Endometrial microvascular endothelial cells (primary cell): ENCODE results near the gene ZBTB22. TPM values are rescaled to one million over a fixed set of nuclear protein-coding genes. Genes with fewer than 3 reads are reported as not detected.

Experiments used
- in situ Hi-C: cut with HindIII; loops from 2 replicates; pipeline ENCODE4 v1.10.0; 2017; ENCODE audit warnings: low sequenced_read_pairs, low pct_unique_long_range_greater_than_20kb; ENCODE audit errors: inconsistent ontology term
- total RNA-seq: library from RNA; depleted of rRNA; stranded (reverse); fragments of >200 nt; gene quantifications from one replicate; pipeline ENCODE4 v1.2.3, GENCODE V29; 2015; ENCODE audit errors: inconsistent ontology term

The ZBTB22 gene
- total RNA-seq, 1 donor from 2014 or later: 29.3 TPM

- in situ Hi-C loops: no loop called here
These were observed 5.0 kb downstream of the ZBTB22 start for GRCh38 chr6:33312361-33313104.

GRCh38 chr6:33306356-33306755, 11.2 kb downstream of the ZBTB22 start:
- in situ Hi-C loops: no loop called here

DNA sequence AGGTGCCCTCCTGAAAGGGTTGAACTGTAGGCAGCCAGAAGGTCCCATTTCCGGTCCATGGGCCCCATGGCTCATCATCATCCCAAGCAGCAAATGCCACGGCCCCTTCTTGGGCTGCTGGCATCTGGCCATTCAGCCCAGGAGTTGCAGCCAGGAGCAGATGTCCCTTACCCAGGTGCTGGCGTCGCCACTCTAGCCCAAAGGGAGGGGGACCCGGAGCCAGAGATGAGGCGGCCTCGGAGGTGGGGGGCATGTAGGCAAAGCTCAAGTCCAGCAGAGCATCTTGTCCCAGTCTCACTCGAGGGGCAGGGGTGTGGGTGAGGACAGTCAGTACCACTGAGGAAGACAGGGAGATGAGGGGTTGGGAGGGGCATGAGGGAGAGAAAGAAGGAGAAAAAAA, 12.5 kb downstream of the ZBTB22 start:
- in situ Hi-C loops: no loop called here

- in situ Hi-C loops: no loop called here
These were observed 13.3 kb downstream of the ZBTB22 start for GRCh38 chr6:33304216-33304615.

GRCh38 chr6:33301877-33302276, 15.7 kb downstream of the ZBTB22 start:
- in situ Hi-C loops: no loop called here

- in situ Hi-C loops: no loop called here
These were observed 18.2 kb downstream of the ZBTB22 start for GRCh38 chr6:33299237-33299944.

DNA sequence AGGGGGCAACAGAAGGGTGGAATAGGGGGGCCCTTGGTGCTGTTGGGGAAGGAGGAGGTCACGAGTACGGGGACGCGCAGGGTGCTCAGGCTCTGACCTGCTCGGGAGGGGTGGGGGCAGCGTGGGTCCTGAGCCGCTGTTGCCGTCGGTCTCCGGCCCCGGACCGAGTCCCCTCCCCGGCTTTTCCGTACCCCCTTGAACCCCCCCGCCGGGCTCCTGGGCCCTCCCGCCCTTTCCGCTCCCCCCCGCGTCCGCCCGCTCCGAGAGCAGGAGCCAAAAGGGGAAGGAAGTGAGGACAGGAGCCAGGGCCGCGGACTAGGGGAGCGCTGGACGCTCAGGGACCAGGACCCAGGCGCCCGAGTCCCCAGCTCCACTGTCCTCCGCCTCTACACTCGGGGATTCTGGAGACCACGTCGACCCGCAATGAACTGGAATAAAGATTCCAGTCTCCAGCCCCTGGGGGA, 18.7 kb downstream of the ZBTB22 start, which contains the start of gene RGL2:
TSS of gene RGL2 (minus strand) at position 170 of the 464 bp plus-strand sequence. CDS start 332 bp downstream, outside the sequence.
- in situ Hi-C loops: no loop called here

DNA sequence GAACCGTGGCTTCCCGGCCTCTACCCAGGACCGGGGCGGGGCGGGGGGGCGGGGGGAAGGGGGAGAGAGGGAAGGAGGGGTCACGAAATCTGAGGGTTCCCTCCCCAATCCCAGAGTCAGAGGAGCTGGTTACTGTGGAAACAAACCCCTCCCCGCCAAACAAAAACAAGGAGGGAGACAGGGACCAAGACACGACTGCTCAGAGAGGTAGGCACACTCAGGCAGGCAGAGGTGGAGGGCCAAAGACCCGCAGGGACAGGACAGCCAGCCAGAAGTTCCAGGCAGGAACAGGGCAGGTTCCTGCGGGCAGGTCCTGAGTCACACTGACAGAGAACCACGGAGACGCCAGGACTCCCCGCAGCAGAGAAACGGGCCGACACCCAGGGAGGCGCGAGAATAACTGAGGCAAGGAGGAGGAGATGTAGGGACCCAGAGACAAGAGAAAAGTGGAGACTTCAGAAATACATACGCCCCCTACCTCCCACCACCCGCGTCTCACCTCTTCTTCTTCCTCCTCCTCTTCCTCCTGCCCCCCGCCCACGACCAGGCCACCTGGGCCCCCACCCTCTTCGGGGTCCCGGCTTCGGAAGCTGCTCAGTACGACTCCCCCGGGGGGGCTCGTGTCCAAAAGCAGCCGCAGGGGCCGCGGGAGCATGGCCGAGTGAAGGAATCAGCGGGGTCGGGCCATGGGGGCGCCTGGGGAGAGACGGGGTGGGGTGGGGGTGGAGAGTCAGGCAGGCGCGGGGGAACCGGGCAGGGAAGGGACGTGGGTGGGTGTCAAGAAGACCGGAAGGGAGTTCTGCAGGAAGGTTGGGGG, 19.4 kb downstream of the ZBTB22 start:
- in situ Hi-C loops: no loop called here

- in situ Hi-C loops: no loop called here
These were observed 20.1 kb downstream of the ZBTB22 start for GRCh38 chr6:33297406-33297955.

GRCh38 chr6:33296797-33297405, 20.6 kb downstream of the ZBTB22 start:
- in situ Hi-C loops: no loop called here

GRCh38 chr6:33295621-33296369, 21.7 kb downstream of the ZBTB22 start:
- in situ Hi-C loops: no loop called here

DNA sequence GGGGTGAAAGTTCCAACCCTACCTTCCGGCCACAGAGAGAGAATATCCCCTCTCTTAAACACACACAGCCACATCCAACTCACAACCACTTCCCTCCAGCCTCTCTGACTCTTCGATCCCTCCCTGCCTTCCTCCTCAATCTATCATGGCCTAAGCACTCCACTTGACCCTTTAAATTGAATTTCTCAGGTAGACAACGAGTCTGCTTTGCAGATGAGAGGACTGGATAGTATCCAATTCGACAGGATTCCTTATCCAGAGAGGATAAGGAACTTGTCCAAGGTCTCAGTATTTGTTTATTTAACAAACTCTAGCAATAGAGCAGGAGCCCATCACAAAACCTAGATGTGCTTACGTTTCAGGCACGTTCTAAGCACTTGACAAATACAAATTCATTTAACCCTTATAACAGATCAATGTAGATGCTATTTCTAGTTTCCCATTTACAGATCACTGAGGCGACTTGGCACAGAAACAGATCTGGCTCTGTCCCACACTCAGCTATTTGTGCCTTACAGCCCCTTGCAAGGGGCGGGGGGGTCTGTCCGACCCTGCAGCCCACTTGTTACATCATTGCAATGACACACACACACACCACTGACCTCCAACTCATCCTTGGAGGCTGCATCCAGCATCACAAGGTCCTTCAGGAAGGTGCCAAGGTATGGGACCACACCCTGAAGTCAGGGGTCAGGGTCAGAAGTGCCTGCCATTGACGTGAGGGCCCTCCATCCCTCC, 23.3 kb downstream of the ZBTB22 start:
- in situ Hi-C loops: no loop called here

DNA sequence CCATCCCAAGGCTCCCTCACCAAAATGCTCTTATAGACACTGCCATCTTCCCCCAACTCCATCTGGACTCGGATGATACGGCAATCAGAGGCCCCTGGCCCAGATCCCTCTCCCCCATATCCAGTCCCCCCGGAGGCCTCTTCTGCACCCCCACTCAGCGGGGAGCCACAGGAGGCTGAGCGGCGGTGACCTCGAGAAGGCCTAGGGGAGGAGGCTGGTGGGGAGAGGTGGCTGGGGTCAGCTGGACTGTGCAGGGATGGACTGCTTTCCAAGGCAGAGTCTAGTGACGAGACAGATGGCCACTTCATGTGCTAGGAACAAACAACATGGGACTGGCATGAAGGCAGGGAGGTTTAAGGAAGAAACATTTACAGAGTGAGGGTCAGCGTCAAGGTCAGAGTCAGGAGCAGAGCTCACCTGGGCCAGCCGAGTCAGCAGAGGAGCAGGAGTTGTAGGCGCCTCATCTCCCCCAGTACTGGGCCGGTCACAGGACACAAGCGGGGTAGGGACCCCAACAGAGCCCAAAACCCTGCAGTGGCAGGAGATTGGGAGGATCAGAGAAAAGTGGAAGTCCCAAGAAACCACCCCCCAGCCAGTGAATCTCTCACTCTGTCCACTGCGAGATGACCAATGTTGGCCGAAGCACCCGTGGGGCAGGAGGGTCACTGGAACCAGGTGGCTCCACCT, 24.4 kb downstream of the ZBTB22 start:
- in situ Hi-C loops: no loop called here

GRCh38 chr6:33290459-33290858, 27.1 kb downstream of the ZBTB22 start:
- in situ Hi-C loops: no loop called here

DNA sequence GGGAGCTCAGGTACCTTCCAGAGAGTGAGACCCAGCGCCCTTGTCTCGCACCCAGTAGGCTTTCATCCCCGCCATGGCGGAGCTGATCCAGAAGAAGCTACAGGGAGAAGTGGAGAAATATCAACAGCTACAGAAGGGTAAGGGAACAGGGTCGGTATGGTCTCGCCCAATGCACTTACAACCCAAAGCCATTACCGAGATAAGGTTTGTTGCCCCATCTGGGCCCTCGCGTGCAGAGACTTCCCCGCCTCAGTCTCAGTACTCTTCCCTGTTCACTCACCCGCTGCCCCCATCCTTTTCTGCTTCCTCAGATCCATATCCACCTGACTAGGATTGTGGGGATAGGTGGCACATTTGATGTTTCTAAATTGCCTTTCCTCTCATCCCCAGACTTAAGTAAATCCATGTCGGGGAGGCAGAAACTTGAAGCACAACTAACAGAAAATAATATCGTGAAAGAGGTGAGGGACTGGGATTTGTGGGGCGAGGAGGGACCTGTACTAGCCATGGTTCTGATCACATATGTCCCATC, 27.7 kb downstream of the ZBTB22 start:
- in situ Hi-C loops: no loop called here

DNA sequence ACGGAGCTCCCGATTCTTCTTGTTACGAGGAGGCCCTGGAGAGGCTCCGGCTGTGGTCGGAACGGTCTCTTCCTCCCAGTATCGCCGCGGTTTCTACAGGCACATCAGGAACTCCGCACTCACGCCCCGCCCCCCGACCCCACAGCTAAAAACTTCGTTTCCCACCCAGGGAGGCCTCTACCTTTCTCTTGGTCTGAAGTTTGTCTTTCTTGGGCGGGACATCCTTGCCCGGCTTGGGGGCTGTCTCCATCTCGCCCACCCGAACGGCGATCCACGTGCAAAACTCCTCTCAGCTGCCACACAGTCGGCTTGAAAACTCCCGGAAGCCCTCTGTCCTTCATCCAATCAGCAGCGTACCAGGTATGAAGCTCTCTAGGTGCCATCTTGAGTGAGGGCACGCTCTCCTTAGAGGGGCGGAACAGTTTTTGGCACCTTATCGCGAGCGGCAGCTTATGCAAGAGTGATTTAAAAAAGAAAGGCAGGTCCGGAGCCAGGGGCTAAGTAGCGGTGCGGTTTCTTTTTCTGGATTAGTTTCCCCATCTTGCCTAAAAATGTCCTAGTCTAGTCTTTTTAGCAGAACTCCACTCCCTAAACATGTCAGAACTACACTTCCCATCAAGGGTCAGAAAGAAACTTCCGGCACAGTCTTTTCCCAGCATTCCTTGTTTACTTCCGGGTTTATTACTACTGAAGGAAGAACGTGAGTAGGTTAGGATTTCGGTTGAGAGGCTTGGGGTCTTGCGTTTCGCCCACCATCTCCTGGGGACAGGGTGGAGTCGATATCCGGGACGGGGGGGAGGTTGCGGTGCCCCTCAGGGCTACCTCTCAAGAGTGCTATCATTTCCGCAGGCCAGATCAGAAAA, 28.4 kb downstream of the ZBTB22 start, which contains the start of the genes PFDN6 and WDR46:
TSS of gene PFDN6 (plus strand) at position 681 of the 863 bp plus-strand sequence. CDS start 256 bp downstream, outside the sequence.
TSS of gene WDR46 (minus strand) at position 319 of the 863 bp plus-strand sequence. CDS start at position 250, 69 bp downstream.
- in situ Hi-C loops: no loop called here
